GM13977 (cell line): ENCODE data around the gene FBXW5.

Experiments used
- DNase-seq: peaks from one replicate; pipeline ENCODE4 v3.0.0; 2012; ENCODE audit warnings: low spot score
- in situ Hi-C: fragments of 300-500 bp; cut with MboI; formaldehyde crosslinking; loops from one replicate; pipeline ENCODE4 v1.12.0; 2022; ENCODE audit warnings: low sequenced_read_pairs, low pct_unique_long_range_greater_than_20kb, mixed read lengths, inconsistent platforms; ENCODE audit not compliant: unreplicated experiment
- TF ChIP-seq, protein P1 (sequence below): IDR thresholded peaks from 2 replicates; pipeline ENCODE4 v1.5.1; 2012; ENCODE audit warnings: mild to moderate bottlenecking, control low read depth; ENCODE audit not compliant: insufficient read depth; ENCODE audit errors: extremely low read depth, missing control alignments

The FBXW5 gene

DNA sequence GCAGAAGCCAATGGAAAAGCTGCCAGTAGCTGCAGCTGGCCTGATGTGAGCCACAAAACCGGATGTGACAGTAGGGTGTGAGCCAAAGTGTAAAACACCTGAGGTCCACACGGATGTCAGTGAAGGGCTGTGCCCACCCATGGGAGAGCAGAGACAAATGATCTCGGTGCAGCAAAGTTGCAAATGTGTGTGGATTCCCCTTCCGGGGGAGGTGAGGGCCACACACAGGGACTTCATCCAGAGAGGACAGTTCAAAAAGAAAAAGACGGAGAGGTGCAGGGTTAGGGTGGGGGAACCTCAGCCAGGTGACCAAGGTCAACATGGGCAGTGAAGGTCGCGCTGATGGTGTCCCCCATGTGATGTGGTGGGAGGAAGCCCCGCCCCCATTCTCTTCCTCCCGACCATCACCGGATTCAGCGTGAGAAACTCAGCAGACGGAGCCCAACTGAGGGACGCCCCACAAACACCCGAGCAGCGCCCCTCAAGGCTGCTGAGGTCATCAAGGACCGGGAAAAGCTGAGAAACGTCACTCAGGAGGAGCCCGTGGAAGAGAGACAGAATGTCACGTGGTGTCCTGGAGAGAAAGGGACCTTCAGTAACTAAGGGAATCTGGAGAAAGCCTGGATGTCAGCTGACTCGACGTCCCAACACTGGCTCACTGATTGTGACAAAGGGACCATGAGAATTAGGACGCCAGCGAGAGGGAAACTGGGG, 21.4 kb upstream of the FBXW5 start:
- TF ChIP-seq, protein P1, sequence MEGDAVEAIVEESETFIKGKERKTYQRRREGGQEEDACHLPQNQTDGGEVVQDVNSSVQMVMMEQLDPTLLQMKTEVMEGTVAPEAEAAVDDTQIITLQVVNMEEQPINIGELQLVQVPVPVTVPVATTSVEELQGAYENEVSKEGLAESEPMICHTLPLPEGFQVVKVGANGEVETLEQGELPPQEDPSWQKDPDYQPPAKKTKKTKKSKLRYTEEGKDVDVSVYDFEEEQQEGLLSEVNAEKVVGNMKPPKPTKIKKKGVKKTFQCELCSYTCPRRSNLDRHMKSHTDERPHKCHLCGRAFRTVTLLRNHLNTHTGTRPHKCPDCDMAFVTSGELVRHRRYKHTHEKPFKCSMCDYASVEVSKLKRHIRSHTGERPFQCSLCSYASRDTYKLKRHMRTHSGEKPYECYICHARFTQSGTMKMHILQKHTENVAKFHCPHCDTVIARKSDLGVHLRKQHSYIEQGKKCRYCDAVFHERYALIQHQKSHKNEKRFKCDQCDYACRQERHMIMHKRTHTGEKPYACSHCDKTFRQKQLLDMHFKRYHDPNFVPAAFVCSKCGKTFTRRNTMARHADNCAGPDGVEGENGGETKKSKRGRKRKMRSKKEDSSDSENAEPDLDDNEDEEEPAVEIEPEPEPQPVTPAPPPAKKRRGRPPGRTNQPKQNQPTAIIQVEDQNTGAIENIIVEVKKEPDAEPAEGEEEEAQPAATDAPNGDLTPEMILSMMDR: no peak
- in situ Hi-C loops: no loop called here
- DNase-seq: no peak

DNA sequence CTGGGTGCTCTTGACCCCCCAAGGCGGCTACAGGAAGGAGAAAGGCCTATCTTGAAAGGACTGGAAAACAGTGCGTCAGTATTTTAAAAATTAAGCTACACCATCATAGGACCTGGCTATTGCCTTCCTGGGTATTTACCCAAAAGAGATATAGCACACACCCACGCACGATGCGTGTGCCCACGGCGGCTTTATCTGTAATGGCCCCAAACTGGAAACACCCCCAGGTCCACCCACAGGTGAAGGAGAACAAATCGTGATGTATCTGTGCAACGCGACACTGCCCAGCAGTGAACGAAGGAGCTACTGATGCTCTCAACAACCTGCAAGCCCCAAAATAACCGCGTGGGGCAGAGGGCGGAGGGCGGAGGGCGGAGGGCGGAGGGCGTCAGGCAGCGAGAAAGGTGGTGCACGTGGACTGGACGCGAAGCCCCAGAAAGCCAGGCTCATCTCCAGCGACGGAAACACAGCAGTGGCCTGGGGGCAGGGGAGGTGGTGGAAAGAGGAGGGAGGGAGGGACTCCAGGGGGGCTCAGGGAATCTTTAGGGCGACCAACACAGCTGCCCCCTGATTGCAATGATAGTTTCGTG, 20.4 kb upstream of the FBXW5 start:
- in situ Hi-C loops: no loop called here
- TF ChIP-seq, protein P1: no peak

DNA sequence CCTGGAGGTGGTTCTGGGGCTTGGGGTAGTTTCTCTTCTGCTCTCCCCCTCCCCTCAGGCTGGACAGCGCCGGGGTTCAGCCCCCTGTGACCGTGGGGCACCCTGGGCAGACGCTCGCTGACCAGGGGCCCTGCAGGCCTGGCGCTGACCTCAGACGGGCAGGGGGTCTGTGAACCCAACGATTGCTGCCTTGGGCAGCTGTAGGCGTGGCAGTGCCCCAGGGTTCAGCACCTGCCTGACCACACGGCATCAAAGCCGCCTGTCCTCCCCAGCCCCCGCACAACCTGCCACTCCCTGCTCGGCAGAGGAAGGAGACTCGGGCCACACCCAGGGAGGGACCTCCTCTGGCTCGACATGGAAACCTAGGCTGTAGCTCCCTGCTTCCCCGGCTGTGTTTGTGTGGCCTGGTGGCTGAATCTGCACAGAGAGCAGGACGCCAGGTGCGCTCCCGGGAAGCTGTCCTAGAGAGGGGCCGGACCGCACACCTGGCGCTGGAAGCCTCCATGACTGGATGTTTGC, 19.7 kb upstream of the FBXW5 start:
- in situ Hi-C loops: no loop called here
- DNase-seq: no peak
- TF ChIP-seq, protein P1: no peak

More for the DNA sequence above, 20.4 kb upstream of the FBXW5 start:
- no peak for DNase-seq

DNA sequence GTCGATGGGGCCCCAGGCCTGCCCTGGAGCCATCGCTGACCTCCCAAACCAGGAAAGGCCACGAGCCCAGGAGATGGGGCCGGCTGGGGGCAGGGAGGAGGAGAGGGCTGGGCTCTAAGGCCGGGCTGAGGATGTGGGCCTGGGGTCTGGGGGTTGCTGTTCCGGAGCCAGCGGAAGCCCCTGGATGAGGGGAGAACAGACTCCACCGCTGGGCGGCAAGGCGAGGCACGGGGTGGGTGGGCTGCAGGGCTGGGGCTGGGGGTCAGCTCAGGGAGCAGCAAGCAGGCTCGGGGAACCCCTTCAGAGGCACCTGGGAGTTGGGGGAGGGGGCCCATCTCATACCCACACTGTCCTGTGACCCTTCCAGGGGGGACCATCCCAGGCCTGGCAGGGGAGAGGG, 19.2 kb upstream of the FBXW5 start:
- TF ChIP-seq, protein P1: no peak
- in situ Hi-C loops: no loop called here
- no peak for DNase-seq

DNA sequence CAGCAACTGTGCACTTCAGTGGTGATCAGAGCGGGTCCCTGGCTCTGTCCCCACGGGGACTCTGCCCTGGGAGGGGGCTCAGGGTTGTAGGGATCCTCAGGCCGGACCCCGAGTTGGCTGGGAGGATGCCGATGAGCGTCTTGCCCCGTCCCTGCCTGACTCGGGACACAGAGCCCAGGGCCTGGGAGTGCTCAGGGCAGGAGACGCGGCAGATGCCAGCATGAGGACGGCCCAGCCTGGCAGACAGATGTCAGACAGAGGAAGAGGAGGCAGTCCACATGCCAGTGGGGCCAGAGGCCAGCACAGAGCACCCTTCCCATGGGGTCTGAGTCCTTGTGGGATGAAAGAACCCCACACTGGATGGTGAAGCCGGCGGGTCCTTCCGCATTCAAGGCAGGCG, 18.8 kb upstream of the FBXW5 start:
- in situ Hi-C loops: no loop called here
- DNase-seq: no peak
- TF ChIP-seq, protein P1: no peak

DNA sequence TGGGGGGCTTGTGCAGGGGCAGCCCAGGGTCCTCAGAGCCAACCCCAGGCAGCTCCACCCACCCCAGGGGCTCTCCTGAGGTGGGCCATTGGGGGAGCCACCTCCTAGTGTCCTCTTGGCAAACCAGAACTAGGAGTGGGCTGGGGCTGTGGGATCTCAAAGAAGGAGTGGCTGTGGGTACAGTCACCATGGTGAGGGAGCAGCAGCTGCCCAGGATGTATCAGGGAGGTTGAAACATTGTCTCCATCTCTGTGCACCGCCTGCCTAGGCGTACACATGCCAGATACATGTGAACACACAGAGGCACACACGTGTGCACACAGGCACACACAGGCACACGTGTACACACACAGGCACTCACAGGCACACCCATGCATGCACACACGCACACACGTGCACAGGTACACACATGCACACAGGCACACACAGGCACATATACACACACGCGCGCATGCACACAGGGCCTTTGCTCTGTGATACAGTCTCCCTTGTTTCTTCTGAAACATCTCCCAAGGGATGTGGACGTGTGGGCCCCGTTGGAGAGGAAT, 18.2 kb upstream of the FBXW5 start:
- no peak for DNase-seq
- in situ Hi-C loops: no loop called here
- TF ChIP-seq, protein P1: no peak
